H9 (cell line): ENCODE results near the gene PHKA1. TPM values are rescaled to one million over a fixed set of nuclear protein-coding genes. Genes with fewer than 3 reads are reported as not detected.

Experiments used
- DNase-seq: peaks from one replicate; pipeline ENCODE4 v3.0.0-alpha.2; 2017
- H2AFZ ChIP-seq: one replicate; pipeline ENCODE4 v1.6.1; 2013; ENCODE audit warnings: mild to moderate bottlenecking, low read length, control low read depth, moderate library complexity
- H2AK5ac ChIP-seq: 2 replicates; pipeline ENCODE4 v1.6.1; 2013; ENCODE audit warnings: low read length, control low read depth, mixed read lengths; ENCODE audit not compliant: insufficient read length
- H2BK120ac ChIP-seq: one replicate; pipeline ENCODE4 v1.6.1; 2013; ENCODE audit warnings: low read depth, mild to moderate bottlenecking, low read length, control low read depth, inconsistent platforms; ENCODE audit not compliant: poor library complexity, severe bottlenecking
- H2BK12ac ChIP-seq: 2 replicates; pipeline ENCODE4 v1.6.1; 2013; ENCODE audit warnings: low read length, control low read depth, mixed read lengths, low read depth; ENCODE audit not compliant: insufficient read length
- H2BK15ac ChIP-seq: 2 replicates; pipeline ENCODE4 v1.6.1; 2013; ENCODE audit warnings: low read depth, low read length, control low read depth
- H2BK20ac ChIP-seq: one replicate; pipeline ENCODE4 v1.6.1; 2013; ENCODE audit warnings: low read depth, mild to moderate bottlenecking, low read length, control low read depth, inconsistent platforms; ENCODE audit not compliant: poor library complexity, severe bottlenecking
- H2BK5ac ChIP-seq: 2 replicates; pipeline ENCODE4 v1.6.1; 2013; ENCODE audit warnings: low read length, control low read depth, mixed read lengths; ENCODE audit not compliant: insufficient read length
- H3K14ac ChIP-seq: 2 replicates; pipeline ENCODE4 v1.6.1; 2013; ENCODE audit warnings: low read length, control low read depth; ENCODE audit not compliant: insufficient read depth
- H3K18ac ChIP-seq: 2 replicates; pipeline ENCODE4 v1.6.1; 2013; ENCODE audit warnings: low read depth, mild to moderate bottlenecking, mixed read lengths, low read length, control low read depth; ENCODE audit not compliant: insufficient read length
- H3K23ac ChIP-seq: 2 replicates; pipeline ENCODE4 v1.6.1; 2013; ENCODE audit warnings: low read length, control low read depth, mixed read lengths, low read depth; ENCODE audit not compliant: insufficient read length
- H3K23me2 ChIP-seq: 2 replicates; pipeline ENCODE4 v1.6.1; 2013; ENCODE audit warnings: low read depth, mild to moderate bottlenecking, mixed read lengths, low read length, control low read depth; ENCODE audit not compliant: insufficient read length, poor library complexity, severe bottlenecking
- H3K27ac ChIP-seq: 2 replicates; pipeline ENCODE4 v1.5.1; 2013; ENCODE audit warnings: low read length, control low read depth, mixed read lengths, low read depth; ENCODE audit not compliant: insufficient read length
- H3K27me3 ChIP-seq: 2 replicates; pipeline ENCODE4 v1.6.1; 2013; ENCODE audit warnings: low read length, control low read depth, inconsistent platforms; ENCODE audit not compliant: insufficient read depth
- H3K4ac ChIP-seq: 2 replicates; pipeline ENCODE4 v1.6.1; 2013; ENCODE audit warnings: low read depth, mild to moderate bottlenecking, control low read depth, inconsistent platforms, low read length, moderate library complexity
- H3K4me1 ChIP-seq: 2 replicates; pipeline ENCODE4 v1.6.1; 2013; ENCODE audit warnings: low read length, control low read depth, inconsistent platforms; ENCODE audit not compliant: insufficient read depth
- H3K4me2 ChIP-seq: 2 replicates; pipeline ENCODE4 v1.6.1; 2013; ENCODE audit warnings: low read length, control low read depth, mixed read lengths; ENCODE audit not compliant: insufficient read length, insufficient read depth
- H3K56ac ChIP-seq: 2 replicates; pipeline ENCODE4 v1.6.1; 2013; ENCODE audit warnings: low read depth, mild to moderate bottlenecking, mixed read lengths, low read length, control low read depth; ENCODE audit not compliant: insufficient read length
- H3K79me1 ChIP-seq: 2 replicates; pipeline ENCODE4 v1.6.1; 2013; ENCODE audit warnings: low read depth, mild to moderate bottlenecking, moderate library complexity, low read length, control low read depth, inconsistent platforms; ENCODE audit not compliant: insufficient read depth, poor library complexity, severe bottlenecking
- H3K79me2 ChIP-seq: 2 replicates; pipeline ENCODE4 v1.6.1; 2013; ENCODE audit warnings: low read length, control low read depth, inconsistent platforms; ENCODE audit not compliant: insufficient read depth
- H3K9ac ChIP-seq: 2 replicates; pipeline ENCODE4 v1.6.1; 2013; ENCODE audit warnings: low read length, control low read depth, mixed read lengths; ENCODE audit not compliant: insufficient read length; ENCODE audit errors: extremely low read depth
- H3K9me3 ChIP-seq: one replicate; pipeline ENCODE4 v1.6.1; 2013; ENCODE audit warnings: low read depth, low read length, inconsistent platforms; ENCODE audit not compliant: control insufficient read depth
- H3T11ph ChIP-seq: one replicate; pipeline ENCODE4 v1.6.1; 2013; ENCODE audit warnings: mild to moderate bottlenecking, low read length, control low read depth, inconsistent platforms
- H4K20me1 ChIP-seq: one replicate; pipeline ENCODE4 v1.6.1; 2013; ENCODE audit not compliant: control insufficient read depth, insufficient read length, insufficient read depth
- H4K5ac ChIP-seq: 2 replicates; pipeline ENCODE4 v1.6.1; 2013; ENCODE audit warnings: low read depth, mild to moderate bottlenecking, mixed read lengths, low read length, control low read depth; ENCODE audit not compliant: insufficient read length
- H4K8ac ChIP-seq: replicated peaks from 2 replicates; pipeline ENCODE4 v1.6.1; 2013; ENCODE audit warnings: low read length, control low read depth, mixed read lengths, low read depth; ENCODE audit not compliant: insufficient read length
- H4K91ac ChIP-seq: 2 replicates; pipeline ENCODE4 v1.6.1; 2013; ENCODE audit warnings: low read depth, mild to moderate bottlenecking, moderate library complexity, mixed read lengths, low read length, control low read depth; ENCODE audit not compliant: insufficient read length
- H3K27ac Mint-ChIP-seq, 3 experiments: 2 replicates in 2 of 3; 3 replicates in 1 of 3; pipeline ENCODE4 v1.8.0; 2020 to 2021; ENCODE audit warnings: mixed read lengths in 3 of 3, mild to moderate bottlenecking in 1 of 3, moderate library complexity in 1 of 3
- H3K27me3 Mint-ChIP-seq: 2 replicates; pipeline ENCODE4 v1.8.0; 2021; ENCODE audit warnings: low read depth, mild to moderate bottlenecking, moderate library complexity, mixed read lengths
- H3K36me3 Mint-ChIP-seq, 3 experiments: 2 replicates in 2 of 3; 3 replicates in 1 of 3; pipeline ENCODE4 v1.8.0; 2020 to 2021; ENCODE audit warnings: low read depth in 3 of 3, mixed read lengths in 3 of 3; ENCODE audit not compliant: insufficient read depth in 1 of 3
- H3K4me1 Mint-ChIP-seq, 2 experiments: 2 replicates each; pipeline ENCODE4 v1.8.0; 2020; ENCODE audit warnings: mixed read lengths in 2 of 2
- H3K4me3 Mint-ChIP-seq, 2 experiments: 2 replicates in 1 of 2; 3 replicates in 1 of 2; pipeline ENCODE4 v1.8.0; 2020 to 2021; ENCODE audit warnings: mild to moderate bottlenecking in 2 of 2, mixed read lengths in 2 of 2, moderate library complexity in 1 of 2
- H3K9me3 Mint-ChIP-seq, 2 experiments: 2 replicates in 1 of 2; 3 replicates in 1 of 2; pipeline ENCODE4 v1.8.0; 2020; ENCODE audit warnings: mild to moderate bottlenecking in 2 of 2, mixed read lengths in 2 of 2, moderate library complexity in 1 of 2
- WGBS: extraction: QIAGEN DNeasy Blood & Tissue Kit; methylation state at CpG from one replicate; pipeline ENCODE4 v1.1.7; 2013; ENCODE audit warnings: missing lambda C conversion rate, low lambda C conversion rate, mixed read lengths; ENCODE audit not compliant: insufficient read length; ENCODE audit errors: extremely low coverage; 5-methylcytosine and 5-hydroxymethylcytosine counted together
- total RNA-seq: library from RNA; stranded (reverse); gene quantifications from 2 replicates; pipeline ENCODE4 v1.2.1, GENCODE V29; 2021
- TF ChIP-seq, protein P1 (sequence below): fragments of 200-600 bp; sonication (generic); conservative IDR thresholded peaks from 3 replicates; pipeline ENCODE4 v1.8.0; 2021; ENCODE audit warnings: antibody characterized with exemption, mild to moderate bottlenecking

Gene PHKA1
- total RNA-seq, 1 experiment from 2014 or later: 6.6 TPM

DNA sequence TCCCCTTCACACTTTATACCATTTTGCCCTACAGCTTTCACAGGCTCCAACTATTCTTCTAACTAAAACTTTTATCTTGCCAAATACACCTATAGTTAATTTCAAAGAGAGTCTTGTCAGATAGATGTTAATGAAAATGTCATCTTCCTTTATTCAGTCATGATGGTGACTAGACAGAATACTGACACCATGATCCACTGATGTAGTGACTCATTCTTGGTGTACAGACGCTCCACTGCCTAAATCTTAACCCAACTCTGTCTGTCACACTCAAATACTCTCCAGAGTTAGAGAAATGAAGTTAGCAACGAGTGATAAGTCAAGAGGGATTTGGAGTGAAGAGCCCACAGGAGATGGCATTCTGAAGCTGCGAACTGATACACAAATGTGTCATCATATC, 109.4 kb downstream of the PHKA1 start:
- Histone ChIP-seq H2BK12ac (no peak overlapping the region), H4K8ac (no peak overlapping the region)
- TF ChIP-seq, protein P1, sequence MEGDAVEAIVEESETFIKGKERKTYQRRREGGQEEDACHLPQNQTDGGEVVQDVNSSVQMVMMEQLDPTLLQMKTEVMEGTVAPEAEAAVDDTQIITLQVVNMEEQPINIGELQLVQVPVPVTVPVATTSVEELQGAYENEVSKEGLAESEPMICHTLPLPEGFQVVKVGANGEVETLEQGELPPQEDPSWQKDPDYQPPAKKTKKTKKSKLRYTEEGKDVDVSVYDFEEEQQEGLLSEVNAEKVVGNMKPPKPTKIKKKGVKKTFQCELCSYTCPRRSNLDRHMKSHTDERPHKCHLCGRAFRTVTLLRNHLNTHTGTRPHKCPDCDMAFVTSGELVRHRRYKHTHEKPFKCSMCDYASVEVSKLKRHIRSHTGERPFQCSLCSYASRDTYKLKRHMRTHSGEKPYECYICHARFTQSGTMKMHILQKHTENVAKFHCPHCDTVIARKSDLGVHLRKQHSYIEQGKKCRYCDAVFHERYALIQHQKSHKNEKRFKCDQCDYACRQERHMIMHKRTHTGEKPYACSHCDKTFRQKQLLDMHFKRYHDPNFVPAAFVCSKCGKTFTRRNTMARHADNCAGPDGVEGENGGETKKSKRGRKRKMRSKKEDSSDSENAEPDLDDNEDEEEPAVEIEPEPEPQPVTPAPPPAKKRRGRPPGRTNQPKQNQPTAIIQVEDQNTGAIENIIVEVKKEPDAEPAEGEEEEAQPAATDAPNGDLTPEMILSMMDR: no peak

More for the DNA sequence above, 109.4 kb downstream of the PHKA1 start:
- no peak overlapping the region for H3K18ac ChIP-seq
- H2BK15ac ChIP-seq: no peak overlapping the region
- no peaks in the 10 kb centered on the region for H3K27me3 ChIP-seq
- Mint-ChIP-seq H3K36me3 (peaks cover 0 to 15% (median 0%) of the 10 kb centered on the region in 3 experiments; a peak in 4 of 7 replicates), H3K27ac (no peak overlapping the region), H3K4me1 (no peaks in the 10 kb centered on the region), H3K9me3 (peaks cover 59 to 60% of the 10 kb centered on the region in 2 experiments), H3K4me3 (no peak overlapping the region), H3K27me3 (no peaks in the 10 kb centered on the region)
- WGBS: no CpG with 5 or more reads among the region's 3 CpGs
- no peaks in the 10 kb centered on the region for H3K79me2 ChIP-seq
- no peaks in the 10 kb centered on the region for H4K20me1 ChIP-seq
- no peak for DNase-seq
- no peak overlapping the region for H3T11ph ChIP-seq
- H3K27ac ChIP-seq: no peak overlapping the region
- no peak overlapping the region for H3K23ac ChIP-seq
- H3K4ac ChIP-seq: no peak overlapping the region
- no peaks in the 10 kb centered on the region for H3K4me1 ChIP-seq
- H2AFZ ChIP-seq: no peak overlapping the region
- H3K56ac ChIP-seq: no peak overlapping the region
- H2BK20ac ChIP-seq: no peak overlapping the region
- no peak overlapping the region for H3K14ac ChIP-seq
- H3K79me1 ChIP-seq: no peaks in the 10 kb centered on the region
- H3K9me3 ChIP-seq: peaks cover 33% of the 10 kb centered on the region
- no peak overlapping the region for H2BK120ac ChIP-seq
- H3K4me2 ChIP-seq: no peak overlapping the region
- H2BK5ac ChIP-seq: no peak overlapping the region
- no peaks in the 10 kb centered on the region for H3K23me2 ChIP-seq
- no peak overlapping the region for H4K91ac ChIP-seq
- no peak overlapping the region for H2AK5ac ChIP-seq
- H3K9ac ChIP-seq: no peak overlapping the region
- no peak overlapping the region for H4K5ac ChIP-seq
